ENCODE measurements around the gene IGSF23.
A peak's percentile ranks its signal among the peaks of the same experiment; 100 is the strongest.

The IGSF23 gene

DNA sequence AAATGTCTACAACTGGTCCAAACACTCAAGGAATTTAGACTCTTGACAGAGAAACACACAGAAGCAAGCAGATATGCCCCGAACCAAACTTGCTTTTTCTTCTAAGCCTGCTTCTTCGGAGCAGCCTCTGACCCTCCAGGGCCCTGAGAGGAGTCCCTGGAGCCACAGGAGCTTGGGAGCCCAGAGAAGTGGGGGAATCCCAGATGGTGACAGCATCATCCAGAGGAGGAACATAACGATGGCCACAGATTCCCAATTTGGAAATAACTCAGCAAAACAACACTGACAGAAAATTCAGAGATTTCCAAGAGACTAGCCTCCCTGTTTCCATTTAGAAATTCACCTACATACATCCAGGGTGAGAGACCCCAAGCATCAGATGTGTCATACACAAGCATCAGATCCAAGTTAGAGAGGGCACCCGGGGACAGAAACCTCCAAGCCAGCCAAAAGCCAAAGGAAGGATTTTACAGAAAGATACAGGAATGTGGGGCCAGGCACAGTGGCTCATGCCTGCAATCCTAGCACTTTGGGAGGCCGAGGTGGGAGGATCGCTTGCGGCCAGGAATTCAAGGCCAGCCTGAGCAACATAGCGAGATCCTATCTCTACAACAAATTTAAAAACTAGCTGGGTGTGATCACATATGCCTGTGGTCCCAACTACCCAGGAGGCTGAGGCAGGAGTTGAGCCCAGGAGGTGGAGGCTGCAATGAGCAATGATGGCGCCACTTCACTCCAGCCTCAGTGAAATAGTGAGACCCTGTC, 28.3 kb downstream of the IGSF23 start:
- no peak for DNase-seq (ENCODE audit: low read depth)

DNA sequence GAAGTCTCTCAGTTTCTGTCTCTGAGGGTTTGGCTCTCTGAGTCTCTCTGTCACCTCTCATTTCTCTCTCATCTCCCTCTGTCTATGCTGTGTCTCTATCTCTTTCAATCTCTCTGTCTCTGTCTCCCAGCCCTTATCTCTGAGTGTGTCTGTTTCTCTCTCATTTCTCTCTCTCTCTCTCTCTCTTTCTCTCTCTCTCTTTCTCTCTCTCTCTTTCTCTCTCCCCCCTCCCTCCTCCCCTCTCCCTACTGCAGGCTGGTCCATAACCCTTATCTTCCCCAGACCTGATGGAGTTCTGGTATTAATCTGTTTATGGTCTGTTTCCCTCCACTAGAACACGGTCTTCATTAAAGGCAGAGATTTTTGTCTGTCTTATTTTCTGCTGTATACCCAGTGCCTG, 29.0 kb downstream of the IGSF23 start:
- DNase-seq (ENCODE audit: low read depth), result no peak

DNA sequence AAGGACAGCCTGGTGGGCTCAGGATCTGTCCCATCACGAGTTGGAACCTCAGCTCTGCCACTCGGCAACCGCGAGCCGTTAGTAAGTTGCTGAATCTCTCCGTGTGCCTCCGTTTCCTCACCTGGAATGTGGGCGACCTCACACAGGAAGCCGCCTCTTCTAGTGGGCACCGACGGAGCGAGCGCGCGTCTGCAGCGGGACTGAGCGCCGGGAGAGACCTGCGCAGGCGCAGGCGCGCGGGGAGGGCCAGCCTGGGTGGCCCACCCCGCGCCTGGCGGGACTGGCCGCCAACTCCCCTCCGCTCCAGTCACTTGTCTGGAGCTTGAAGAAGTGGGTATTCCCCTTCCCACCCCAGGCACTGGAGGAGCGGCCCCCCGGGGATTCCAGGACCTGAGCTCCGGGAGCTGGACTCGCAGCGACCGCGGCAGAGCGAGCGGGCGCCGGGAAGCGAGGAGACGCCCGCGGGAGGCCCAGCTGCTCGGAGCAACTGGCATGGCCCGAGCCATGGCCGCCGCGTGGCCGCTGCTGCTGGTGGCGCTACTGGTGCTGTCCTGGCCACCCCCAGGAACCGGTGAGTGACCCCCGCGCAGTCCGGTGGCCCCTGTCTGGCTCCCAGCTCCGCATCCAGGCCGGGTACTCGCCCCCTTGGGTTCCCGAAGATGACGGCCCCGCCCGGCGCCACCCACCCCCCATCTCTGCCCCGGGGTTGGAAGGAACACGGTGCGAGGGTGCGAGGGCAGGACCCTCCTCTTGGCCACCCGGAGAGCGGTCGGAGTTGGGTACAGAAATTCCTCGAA, 30.4 kb downstream of the IGSF23 start, which contains the start of gene PVR:
Gene PVR (plus strand): TSS at position 306 of the 797 bp plus-strand sequence. CDS start 187 bp downstream, at position 493.
- peak; percentile 83 for DNase-seq (ENCODE audit: low read depth)

DNA sequence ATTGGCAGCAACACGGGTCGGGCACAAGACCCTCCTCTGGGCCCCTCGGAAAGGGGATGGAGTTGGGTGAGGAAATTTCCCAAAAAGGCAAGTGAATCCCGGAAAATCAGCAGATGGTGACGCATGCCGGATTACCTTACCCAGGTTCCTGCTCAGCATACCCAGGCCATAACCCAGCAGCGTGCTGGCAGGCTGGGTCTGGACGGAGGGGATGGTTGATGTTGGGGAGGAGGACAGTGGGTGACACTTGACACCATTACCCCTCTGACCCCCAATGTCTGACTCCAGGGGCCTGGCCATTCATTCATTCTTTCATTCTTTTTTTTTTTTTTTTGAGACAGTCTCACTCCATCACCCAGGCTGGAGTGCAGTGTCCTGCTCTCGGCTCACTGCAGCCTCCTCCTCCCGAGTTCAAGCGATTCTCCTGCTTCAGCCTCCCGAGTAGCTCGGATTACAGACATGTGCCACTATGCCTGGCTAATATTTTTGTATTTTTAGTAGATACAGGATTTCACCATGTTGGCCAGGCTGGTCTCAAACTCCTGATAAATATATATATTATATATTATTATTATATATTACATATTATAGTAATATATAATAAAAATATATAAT, 31.1 kb downstream of the IGSF23 start:
- DNase-seq (ENCODE audit: low read depth), result peak; percentile 62

DNA sequence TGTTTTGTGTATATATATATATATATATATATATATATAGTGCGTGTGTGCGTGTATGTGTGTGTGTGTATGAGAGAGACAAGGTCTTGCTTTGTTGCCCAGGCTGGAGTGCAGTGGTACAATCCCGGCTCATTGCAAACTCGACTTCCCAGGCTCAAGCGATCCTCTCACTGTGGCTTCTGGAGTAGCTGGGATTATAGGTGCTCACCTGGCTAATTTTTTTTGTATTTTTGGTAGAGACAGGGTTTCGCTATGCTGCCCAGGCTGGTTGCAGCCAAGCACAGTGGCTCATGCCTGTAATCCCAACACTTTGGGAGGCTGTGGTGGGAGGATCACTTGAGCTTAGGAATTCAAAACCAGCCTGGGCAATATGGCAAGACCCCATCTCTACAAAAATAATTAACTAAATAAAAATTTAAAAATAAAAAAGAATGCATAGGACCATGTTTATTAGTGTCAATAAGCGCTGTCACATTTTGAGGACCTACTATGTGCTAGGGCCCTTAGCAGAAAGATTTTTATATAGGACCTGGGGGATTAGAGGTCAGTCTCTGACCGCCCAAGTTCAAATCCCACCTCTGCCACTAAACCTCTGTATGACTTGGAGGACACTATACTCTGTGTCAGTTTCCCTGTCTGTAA, 32.2 kb downstream of the IGSF23 start:
- DNase-seq (ENCODE audit: low read depth), result no peak

DNA sequence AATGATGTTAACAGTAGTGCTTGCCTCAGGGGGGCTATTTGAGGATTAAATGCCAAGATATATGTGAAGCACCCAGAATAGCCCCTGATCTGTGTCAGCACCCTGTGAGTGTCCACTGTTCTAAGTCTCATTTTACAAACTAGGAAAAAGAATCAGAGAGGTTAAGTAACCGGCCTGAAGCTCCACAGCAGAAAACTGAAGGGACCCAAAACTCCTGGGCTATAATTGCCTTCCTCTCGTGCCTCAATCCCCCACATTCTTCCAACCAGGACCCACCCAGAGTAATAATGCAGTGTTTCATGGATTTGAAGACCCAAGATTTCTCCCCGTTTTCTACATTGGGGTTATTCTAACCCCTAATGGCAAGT, 32.7 kb downstream of the IGSF23 start:
- DNase-seq (ENCODE audit: low read depth), result no peak

DNA sequence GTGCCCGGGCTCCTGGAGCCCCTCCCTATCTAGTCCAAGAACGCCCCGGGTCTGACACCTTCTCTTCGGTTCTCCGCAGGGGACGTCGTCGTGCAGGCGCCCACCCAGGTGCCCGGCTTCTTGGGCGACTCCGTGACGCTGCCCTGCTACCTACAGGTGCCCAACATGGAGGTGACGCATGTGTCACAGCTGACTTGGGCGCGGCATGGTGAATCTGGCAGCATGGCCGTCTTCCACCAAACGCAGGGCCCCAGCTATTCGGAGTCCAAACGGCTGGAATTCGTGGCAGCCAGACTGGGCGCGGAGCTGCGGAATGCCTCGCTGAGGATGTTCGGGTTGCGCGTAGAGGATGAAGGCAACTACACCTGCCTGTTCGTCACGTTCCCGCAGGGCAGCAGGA, 33.8 kb downstream of the IGSF23 start:
- DNase-seq (ENCODE audit: low read depth), result no peak

DNA sequence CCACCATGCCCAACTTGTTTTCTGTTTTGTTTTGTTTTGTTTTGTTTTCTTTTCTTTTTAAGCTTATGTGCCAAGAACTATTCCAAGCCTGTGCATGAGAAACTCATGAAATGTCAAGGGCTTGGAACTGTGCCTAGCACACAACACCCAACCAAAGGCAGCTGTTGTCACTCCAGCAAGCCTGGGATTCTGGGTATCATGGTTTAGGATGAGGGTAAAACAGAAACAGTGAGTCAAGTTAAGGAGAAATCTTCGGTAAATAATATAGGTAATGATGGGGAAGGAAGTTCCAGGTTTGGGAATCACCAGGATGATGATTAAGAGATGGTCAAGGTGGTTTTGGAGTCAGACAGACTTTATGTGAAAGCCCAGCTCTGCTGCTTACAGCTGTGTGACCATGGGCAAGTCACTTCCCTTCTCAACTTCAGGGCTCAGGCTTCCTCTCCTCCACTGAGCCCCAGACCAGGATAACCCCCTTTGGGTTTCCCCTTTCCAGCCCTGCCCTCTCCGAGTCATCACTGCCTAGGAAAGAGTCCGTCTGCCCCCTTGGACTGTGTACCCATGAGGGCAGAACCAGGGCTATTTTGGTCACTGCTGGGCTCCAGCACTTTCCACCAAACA, 35.4 kb downstream of the IGSF23 start:
- DNase-seq (ENCODE audit: low read depth), result peak; percentile 33

DNA sequence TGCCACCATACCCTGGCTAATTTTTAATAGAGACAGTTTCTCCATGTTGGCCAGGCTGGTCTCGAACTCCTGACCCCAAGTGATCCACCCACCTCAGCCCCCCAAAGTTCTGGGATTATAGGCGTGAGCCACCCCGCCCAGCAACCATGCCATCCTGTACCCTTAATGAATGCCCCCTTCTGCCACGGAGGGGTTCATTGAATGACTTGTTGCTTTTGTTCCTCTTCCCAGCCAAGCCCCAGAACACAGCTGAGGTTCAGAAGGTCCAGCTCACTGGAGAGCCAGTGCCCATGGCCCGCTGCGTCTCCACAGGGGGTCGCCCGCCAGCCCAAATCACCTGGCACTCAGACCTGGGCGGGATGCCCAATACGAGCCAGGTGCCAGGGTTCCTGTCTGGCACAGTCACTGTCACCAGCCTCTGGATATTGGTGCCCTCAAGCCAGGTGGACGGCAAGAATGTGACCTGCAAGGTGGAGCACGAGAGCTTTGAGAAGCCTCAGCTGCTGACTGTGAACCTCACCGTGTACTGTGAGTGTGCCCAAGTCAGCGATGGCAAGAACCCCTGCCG, 36.3 kb downstream of the IGSF23 start:
- DNase-seq (ENCODE audit: low read depth), result no peak

DNA sequence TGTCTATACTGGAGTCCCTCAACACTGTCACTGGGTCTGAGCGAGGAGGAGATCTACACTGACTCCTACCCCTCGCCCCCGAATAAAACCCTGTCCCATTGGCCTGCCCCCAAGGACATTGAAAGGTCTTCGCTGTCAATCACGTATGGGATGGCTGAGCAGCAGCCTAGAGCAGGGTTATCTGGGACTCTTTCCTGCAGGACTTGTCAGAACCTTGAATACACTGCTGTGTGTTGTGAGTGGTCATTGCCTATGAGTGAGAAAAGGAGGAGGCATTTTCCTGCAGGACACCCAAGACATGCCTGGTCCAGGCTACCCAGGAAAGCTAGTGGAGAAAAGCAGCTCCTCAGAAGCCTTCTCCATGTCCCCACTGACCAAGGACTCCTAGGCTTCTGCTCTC, 40.0 kb downstream of the IGSF23 start:
- DNase-seq (ENCODE audit: low read depth), result no peak

DNA sequence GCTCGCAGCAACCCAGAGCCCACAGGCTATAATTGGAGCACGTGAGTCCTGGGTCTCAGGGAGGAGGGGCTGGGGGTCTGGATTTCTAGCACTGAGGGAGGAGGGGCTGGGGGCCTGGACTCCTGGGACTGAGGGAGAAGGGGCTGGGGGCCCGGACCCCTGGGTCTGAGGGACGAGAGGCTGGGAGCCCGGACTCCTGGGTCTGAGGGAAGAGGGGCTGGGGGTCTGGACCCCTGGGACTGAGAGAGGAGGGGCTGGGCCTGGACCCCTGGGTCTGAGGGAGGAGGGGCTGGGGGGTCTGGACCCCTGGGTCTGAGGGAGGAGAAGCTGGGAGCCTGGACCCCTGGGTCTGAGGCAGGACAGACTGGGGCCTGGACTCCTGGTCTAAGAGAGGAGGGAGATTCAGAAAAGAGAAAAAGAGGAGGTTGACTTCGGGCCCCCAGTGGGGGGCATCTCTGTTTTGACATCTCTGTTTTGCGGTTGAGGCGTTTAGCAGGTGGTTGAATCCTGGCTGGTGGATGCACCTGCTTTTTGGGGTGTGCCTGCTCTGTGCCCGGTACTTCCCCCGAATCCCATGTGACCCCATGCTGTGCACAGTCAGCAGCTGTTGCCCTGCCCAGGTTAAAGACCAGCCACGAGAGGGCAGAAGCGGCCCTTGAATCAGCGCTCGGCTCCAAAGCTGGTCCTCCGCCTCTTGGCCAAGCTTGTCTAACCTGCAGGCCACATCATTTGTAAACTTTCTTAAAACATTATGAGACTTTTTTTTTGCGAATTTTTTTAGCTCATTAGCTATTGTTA, 40.8 kb downstream of the IGSF23 start:
- peak; percentile 34 for DNase-seq (ENCODE audit: low read depth)

DNA sequence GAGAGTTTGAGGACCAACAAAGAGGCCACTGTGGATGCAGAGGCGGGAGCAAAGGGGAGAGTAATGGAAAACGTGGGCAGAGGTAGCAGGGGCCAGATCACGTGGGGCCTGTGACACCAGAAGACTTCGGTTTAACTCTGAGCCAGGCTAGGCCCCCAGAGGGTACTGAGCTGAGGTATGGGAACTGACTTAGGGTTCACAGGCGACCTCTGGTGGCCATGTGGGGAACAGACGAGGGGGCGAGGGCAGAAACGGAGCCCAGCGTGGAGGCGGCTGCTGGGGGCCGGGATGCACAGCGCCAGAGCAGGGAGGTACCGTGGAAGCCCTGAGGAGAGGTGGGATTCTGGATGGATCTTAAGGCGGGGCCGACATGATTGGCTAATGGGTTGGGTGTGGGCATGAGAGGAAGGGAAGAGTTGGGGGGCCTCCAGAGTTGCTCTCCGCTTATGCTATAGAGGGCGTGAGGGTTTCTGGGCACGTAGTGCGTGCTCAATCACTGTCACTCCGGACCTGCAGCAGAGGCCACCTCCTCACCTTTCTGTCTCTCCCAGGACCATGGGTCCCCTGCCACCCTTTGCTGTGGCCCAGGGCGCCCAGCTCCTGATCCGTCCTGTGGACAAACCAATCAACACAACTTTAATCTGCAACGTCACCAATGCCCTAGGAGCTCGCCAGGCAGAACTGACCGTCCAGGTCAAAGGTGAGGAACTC, 44.0 kb downstream of the IGSF23 start:
- peak; percentile 70 for DNase-seq (ENCODE audit: low read depth)

DNA sequence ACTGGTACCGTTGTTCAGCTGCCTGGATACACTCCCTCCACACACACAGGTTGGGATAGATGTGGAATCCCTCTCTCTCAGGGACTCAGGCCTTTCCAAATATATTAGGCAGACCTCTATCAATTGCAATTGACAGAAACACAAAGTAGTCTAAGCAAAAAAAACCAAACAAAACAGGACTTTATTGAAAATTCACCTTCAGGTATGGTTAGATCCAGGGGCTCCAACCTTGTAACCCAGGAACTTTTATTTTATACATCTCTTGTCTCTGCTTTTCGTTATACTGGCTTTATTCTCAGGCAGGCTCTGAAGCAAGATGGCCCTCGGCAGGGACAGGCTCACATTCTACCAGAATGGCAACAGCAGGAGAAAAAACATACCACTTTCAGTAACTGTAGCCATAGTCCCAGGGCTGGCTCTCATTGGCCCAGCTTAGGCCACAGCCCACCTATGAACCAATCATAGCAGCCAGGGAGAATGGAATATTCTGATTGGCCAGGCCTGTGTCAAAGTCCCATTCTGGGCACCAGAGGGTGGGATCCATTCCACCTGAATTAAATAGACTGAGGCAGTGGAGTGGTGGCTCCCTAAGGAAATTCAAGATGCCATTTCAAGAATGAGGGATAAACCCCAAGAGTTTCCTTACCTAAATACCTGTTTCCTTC, 44.8 kb downstream of the IGSF23 start:
- DNase-seq (ENCODE audit: low read depth), result peak; percentile 33

DNA sequence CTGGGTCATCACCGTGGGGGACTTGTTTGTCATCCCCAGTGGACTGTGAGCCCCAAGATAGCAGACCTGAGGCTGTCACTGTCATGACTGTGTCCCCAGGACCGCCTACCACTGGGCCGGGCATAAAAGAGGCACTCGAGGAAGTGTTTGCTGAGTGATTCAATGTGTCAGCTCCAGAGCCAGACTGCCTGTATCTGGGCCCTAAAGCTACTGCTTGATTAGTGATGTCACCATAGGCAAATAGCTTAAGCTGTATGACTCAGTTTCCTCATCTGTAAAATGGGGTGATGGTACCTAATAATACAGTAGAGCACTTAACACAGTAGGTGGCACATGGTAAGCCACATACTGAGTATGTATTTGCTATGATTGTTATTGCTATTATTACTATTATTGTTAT, 46.7 kb downstream of the IGSF23 start:
- no peak for DNase-seq (ENCODE audit: low read depth)

DNA sequence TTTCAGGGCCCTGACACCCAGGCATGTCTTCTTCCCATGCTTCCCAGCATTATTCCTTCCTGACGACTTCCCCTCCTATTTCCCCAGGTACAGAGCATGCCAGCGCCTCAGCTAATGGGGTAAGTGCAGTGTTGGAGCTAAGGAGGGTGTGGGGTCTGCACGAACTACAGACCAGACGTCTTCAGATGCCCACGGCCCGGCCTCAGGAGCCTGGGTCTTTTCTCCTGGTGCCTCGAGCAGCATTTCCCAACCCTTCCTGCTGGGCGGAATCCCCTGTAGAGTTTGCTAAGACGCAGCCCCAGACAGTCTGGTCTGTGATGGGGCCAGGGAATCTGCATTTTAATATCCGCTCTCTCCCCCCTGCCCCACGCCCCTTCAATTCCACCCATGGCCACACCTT, 47.8 kb downstream of the IGSF23 start:
- no peak for DNase-seq (ENCODE audit: low read depth)

DNA sequence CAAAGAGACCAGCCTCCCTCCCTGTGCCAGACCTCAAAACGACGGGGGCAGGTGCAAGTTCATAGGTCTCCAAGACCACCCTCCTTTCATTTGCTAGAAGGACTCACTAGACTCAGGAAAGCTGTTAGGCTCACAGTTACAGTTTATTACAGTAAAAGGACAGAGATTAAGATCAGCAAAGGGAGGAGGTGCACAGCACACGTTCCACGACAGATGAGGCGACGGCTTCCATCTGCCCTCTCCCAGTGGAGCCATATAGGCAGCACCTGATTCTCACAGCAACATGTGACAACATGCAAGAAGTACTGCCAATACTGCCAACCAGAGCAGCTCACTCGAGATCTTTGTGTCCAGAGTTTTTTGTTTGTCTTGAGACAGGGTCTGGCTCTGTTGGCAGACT, 48.5 kb downstream of the IGSF23 start:
- DNase-seq (ENCODE audit: low read depth), result no peak

DNA sequence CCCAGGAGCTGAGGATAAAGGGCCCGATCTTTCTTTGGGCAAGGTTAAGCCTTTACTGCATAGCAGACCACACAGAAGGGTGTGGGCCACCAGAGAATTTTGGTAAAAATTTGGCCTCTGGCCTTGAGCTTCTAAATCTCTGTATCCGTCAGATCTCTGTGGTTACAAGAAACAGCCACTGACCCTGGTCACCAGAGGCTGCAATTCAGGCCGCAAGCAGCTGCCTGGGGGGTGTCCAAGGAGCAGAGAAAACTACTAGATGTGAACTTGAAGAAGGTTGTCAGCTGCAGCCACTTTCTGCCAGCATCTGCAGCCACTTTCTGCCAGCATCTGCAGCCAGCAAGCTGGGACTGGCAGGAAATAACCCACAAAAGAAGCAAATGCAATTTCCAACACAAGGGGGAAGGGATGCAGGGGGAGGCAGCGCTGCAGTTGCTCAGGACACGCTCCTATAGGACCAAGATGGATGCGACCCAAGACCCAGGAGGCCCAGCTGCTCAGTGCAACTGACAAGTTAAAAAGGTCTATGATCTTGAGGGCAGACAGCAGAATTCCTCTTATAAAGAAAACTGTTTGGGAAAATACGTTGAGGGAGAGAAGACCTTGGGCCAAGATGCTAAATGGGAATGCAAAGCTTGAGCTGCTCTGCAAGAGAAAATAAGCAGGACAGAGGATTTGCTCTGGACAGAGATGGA, 49.5 kb downstream of the IGSF23 start:
- no peak for DNase-seq (ENCODE audit: low read depth)

DNA sequence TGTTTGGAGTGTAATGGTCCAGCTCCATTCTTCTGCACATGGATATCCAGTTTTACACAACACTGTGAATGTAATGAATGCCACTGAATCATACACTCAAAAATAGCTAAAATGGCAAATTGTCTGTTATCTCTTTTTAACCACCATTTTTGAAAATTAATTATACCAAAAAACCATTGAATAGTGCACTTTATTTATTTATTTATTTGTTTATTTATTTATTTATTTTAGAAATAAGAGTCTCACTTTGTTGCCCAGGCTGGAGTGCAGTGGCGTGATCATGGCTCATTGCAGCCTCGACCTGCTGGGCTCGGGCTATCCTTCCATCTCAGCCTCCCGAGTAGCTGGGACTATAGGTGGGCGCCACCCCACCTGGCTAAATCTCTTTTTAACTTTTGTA, 50.6 kb downstream of the IGSF23 start:
- DNase-seq (ENCODE audit: low read depth), result no peak

DNA sequence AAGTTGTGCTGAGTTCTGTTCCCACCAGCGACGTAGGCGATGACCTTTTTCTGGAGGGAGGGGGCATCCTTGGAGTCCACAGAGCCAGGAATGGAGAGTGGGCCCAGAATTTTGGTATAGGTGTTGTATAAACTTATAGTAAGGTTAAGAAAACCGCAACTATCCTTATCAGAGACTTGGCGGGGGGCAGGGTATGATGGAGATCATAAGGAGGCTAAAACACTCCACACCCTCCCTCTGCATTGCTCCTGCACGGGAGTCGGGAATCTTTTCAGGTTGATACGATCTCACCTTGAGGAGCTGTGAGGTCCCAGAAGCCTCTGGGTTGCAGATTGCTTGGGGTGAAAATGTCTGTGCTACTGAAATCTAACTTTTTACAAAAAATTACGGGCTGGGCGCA, 51.6 kb downstream of the IGSF23 start:
- no peak for DNase-seq (ENCODE audit: low read depth)
